ENCODE data around the gene SNX9. TPM values are rescaled to one million over a fixed set of nuclear protein-coding genes. Genes with fewer than 3 reads are reported as not detected.

The SNX9 gene
- total RNA-seq, 1 experiment from 2014 or later: 27.4 TPM

DNA sequence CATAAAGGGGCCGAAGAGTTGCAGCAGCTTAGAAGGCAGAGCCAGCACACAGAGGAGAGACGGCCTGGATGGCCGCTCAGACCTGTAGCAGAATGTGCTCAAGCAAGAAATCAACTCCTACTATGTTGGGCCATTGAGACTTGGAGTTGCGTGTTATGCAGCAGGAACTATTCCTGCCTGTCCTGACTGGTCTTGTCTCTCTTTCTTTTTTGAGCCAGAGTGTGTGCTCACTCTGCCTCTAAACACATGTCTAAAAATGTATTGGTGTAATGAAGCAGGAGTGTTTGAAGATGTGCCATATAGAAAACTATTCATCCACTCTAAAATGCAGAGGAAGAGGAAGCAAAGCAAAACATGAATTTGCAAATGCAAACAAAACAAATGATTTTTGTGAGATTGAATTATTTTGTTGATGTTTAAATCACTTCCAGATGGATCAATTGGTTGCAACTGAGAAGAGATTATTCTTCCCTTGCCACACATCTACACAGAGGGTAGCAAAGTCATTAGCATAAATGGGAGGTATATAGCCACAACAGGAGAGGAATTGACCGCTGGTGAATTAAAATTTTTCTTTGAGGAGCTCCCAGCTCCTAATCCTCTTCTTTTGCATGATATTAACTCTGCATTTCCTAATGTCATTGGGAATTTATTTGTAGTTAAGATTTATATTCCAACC is 138.2 kb downstream of the SNX9 start:
- no peak overlapping the region for H3K27ac Mint-ChIP-seq (ENCODE audit: unreplicated experiment)
- ChIA-PET CTCF (no interaction called here), POLR2A (no interaction called here)
- no peaks in the 10 kb centered on the region for H3K27me3 ChIP-seq (replicated peaks; ENCODE audit: control insufficient read depth, insufficient read depth, low read length)
- H3K9me3 ChIP-seq: peaks cover 10% of the 10 kb centered on the region
- H3K9me3 Mint-ChIP-seq (ENCODE audit: unreplicated experiment): peaks cover 27% of the 10 kb centered on the region
- H3K4me3 ChIP-seq (ENCODE audit: low read depth, low read length): no peak overlapping the region
- TF ChIP-seq, protein P1, sequence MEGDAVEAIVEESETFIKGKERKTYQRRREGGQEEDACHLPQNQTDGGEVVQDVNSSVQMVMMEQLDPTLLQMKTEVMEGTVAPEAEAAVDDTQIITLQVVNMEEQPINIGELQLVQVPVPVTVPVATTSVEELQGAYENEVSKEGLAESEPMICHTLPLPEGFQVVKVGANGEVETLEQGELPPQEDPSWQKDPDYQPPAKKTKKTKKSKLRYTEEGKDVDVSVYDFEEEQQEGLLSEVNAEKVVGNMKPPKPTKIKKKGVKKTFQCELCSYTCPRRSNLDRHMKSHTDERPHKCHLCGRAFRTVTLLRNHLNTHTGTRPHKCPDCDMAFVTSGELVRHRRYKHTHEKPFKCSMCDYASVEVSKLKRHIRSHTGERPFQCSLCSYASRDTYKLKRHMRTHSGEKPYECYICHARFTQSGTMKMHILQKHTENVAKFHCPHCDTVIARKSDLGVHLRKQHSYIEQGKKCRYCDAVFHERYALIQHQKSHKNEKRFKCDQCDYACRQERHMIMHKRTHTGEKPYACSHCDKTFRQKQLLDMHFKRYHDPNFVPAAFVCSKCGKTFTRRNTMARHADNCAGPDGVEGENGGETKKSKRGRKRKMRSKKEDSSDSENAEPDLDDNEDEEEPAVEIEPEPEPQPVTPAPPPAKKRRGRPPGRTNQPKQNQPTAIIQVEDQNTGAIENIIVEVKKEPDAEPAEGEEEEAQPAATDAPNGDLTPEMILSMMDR (IDR thresholded peaks at IDR 0.05; ENCODE audit: insufficient read depth in 1 of 2, low read depth in 1 of 2, low read length in 1 of 2, severe bottlenecking in 1 of 2, unreplicated experiment in 1 of 2): no peak
- no TSS peak for BruUV-seq (replicated peaks)
- no peaks in the 10 kb centered on the region for H3K4me1 ChIP-seq
- no peaks in the 10 kb centered on the region for H3K4me1 Mint-ChIP-seq (ENCODE audit: low read depth, unreplicated experiment)
- no peak overlapping the region for H3K4me3 Mint-ChIP-seq (ENCODE audit: unreplicated experiment)
- H3K36me3 ChIP-seq (ENCODE audit: control insufficient read depth, insufficient read depth, low read length): no peaks in the 10 kb centered on the region
- peaks cover 4% of the 10 kb centered on the region for H3K36me3 Mint-ChIP-seq (ENCODE audit: insufficient read depth, unreplicated experiment)
- H3K27me3 Mint-ChIP-seq (ENCODE audit: insufficient read depth, unreplicated experiment): no peaks in the 10 kb centered on the region
- intact Hi-C loops (cut with micrococcal nuclease; ENCODE audit: unreplicated experiment): no loop called here
- no peak for DNase-seq

DNA sequence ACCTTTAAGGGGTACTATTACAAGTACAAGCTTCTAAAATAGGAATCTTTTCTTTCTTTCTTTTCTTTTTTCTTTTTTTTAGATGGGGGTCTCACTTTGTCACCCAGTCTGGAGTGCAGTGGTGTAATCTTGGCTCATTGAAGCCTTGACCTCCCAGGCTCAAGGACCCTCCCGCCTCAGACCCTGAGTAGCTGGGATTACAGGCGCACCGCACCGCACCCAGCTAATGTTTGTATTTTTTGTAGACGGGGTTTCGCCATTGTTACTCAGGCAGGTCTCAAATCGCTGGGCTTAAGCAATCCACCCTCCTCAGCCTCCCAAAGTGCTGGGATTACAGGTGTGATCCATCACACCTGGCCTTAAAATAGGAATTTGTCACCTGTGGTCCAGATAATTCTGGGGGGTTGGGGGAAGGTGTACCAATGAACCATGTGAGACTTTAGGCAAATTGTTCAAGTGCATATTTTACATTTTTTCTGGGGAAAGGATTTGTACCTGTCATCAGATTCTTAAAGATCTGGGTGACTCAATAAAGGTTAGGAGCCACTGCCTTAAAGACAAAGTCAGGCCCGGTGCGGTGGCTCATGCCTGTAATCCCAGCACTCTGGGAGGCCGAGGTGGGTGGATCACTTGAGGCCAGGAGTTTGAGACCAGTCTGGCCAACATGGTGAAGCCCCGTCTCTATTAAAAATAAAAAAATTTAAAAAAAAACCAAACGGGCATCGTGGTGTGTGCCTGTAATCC is 139.0 kb downstream of the SNX9 start:
- no peaks in the 10 kb centered on the region for H3K4me1 ChIP-seq
- Mint-ChIP-seq H3K27me3 (ENCODE audit: insufficient read depth, unreplicated experiment) (no peaks in the 10 kb centered on the region), H3K4me1 (ENCODE audit: low read depth, unreplicated experiment) (no peaks in the 10 kb centered on the region), H3K27ac (ENCODE audit: unreplicated experiment) (no peak overlapping the region), H3K4me3 (ENCODE audit: unreplicated experiment) (no peak overlapping the region), H3K9me3 (ENCODE audit: unreplicated experiment) (peaks cover 27% of the 10 kb centered on the region), H3K36me3 (ENCODE audit: insufficient read depth, unreplicated experiment) (peaks cover 4% of the 10 kb centered on the region)
- DNase-seq: no peak
- no peaks in the 10 kb centered on the region for H3K27me3 ChIP-seq (replicated peaks; ENCODE audit: control insufficient read depth, insufficient read depth, low read length)
- H3K36me3 ChIP-seq (ENCODE audit: control insufficient read depth, insufficient read depth, low read length): no peaks in the 10 kb centered on the region
- BruUV-seq (replicated peaks): no TSS peak
- no peak overlapping the region for H3K4me3 ChIP-seq (ENCODE audit: low read depth, low read length)
- ChIA-PET CTCF (no interaction called here), POLR2A (no interaction called here)
- intact Hi-C loops (cut with micrococcal nuclease; ENCODE audit: unreplicated experiment): no loop called here
- TF ChIP-seq, protein P1 (IDR thresholded peaks at IDR 0.05; ENCODE audit: insufficient read depth in 1 of 2, low read depth in 1 of 2, low read length in 1 of 2, severe bottlenecking in 1 of 2, unreplicated experiment in 1 of 2): no peak
- peaks cover 10% of the 10 kb centered on the region for H3K9me3 ChIP-seq

GRCh38 chr6:157962601-157963302 is 139.7 kb downstream of the SNX9 start:
- H3K27me3 ChIP-seq (replicated peaks; ENCODE audit: control insufficient read depth, insufficient read depth, low read length): no peaks in the 10 kb centered on the region
- Mint-ChIP-seq H3K27ac (ENCODE audit: unreplicated experiment) (no peak overlapping the region), H3K27me3 (ENCODE audit: insufficient read depth, unreplicated experiment) (no peaks in the 10 kb centered on the region), H3K36me3 (ENCODE audit: insufficient read depth, unreplicated experiment) (peaks cover 4% of the 10 kb centered on the region), H3K9me3 (ENCODE audit: unreplicated experiment) (peaks cover 27% of the 10 kb centered on the region), H3K4me3 (ENCODE audit: unreplicated experiment) (no peak overlapping the region), H3K4me1 (ENCODE audit: low read depth, unreplicated experiment) (no peaks in the 10 kb centered on the region)
- DNase-seq: no peak
- no TSS peak for BruUV-seq (replicated peaks)
- intact Hi-C loops (cut with micrococcal nuclease; ENCODE audit: unreplicated experiment): no loop called here
- POLR2A ChIA-PET: interaction anchor here (1.8 kb wide), 1 partner anchor 8 kb away, joined by 8 read pairs; no protein-coding TSS in a partner anchor
- no peak overlapping the region for H3K4me3 ChIP-seq (ENCODE audit: low read depth, low read length)
- H3K4me1 ChIP-seq: no peaks in the 10 kb centered on the region
- peaks cover 10% of the 10 kb centered on the region for H3K9me3 ChIP-seq
- H3K36me3 ChIP-seq (ENCODE audit: control insufficient read depth, insufficient read depth, low read length): no peaks in the 10 kb centered on the region
- CTCF ChIA-PET: no interaction called here
- TF ChIP-seq, protein P1 (IDR thresholded peaks at IDR 0.05; ENCODE audit: insufficient read depth in 1 of 2, low read depth in 1 of 2, low read length in 1 of 2, severe bottlenecking in 1 of 2, unreplicated experiment in 1 of 2): no peak

Data from Caco-2 (cell line).